Right cardiac atrium (tissue), 5 donors: ENCODE data around the gene BUD13. TPM values are rescaled to one million over a fixed set of nuclear protein-coding genes. Genes with fewer than 3 reads are reported as not detected.
A peak's percentile ranks its signal among the peaks of the same experiment; 100 is the strongest.
"Not testable (repeated sequence)": the region's sequence is repeated elsewhere in the genome, so short reads cannot be mapped to it uniquely, and the experiment has no call there.

Experiments
- ATAC-seq, 2 donors: fragments of 200-7000 bp; cut with Tn5 transposase; one replicate each; pipeline versions ENCODE4 v1.8.0 to v1.9.1; 2020; ENCODE audit warnings: moderate library complexity in 2 of 2, mild to moderate bottlenecking in 1 of 2
- DNase-seq, 3 donors: peaks; one replicate each; pipeline ENCODE4 v3.0.0-alpha.2; 2020
- H3K27ac ChIP-seq: one replicate; pipeline ENCODE4 v1.5.1; 2013; ENCODE audit warnings: mild to moderate bottlenecking, low read length, control low read depth, moderate library complexity
- H3K27me3 ChIP-seq: one replicate; pipeline ENCODE4 v1.6.1; 2013; ENCODE audit not compliant: control insufficient read depth, insufficient read depth
- H3K4me1 ChIP-seq: one replicate; pipeline ENCODE4 v1.6.1; 2013; ENCODE audit warnings: low read length; ENCODE audit not compliant: control insufficient read depth, insufficient read depth
- H3K4me3 ChIP-seq: one replicate; pipeline ENCODE4 v1.5.1; 2013; ENCODE audit warnings: low read length, control low read depth
- H3K9me3 ChIP-seq: one replicate; pipeline ENCODE4 v1.6.1; 2013; ENCODE audit warnings: low read length; ENCODE audit not compliant: control insufficient read depth
- whole genome bisulfite sequencing: extraction: QIAGEN DNeasy Blood & Tissue Kit; methylation state at CpG from one replicate; pipeline ENCODE4 v1.1.7; 2013; 5-methylcytosine and 5-hydroxymethylcytosine counted together
- intact Hi-C, 4 donors: fragments of 100-400 bp; cut with DNase I; formaldehyde crosslinking; loops; one replicate each; pipeline versions ENCODE4 v1.11.0 to v1.14.0; 2022 to 2023
- polyA plus RNA-seq: library from polyadenylated mRNA; stranded (reverse); fragments of 200-250 nt; gene quantifications from one replicate; pipeline ENCODE4 v1.2.3, GENCODE V29; 2013
- total RNA-seq, 4 donors: library from RNA; stranded (reverse); fragmentation: NEBNext Ultra II Directional; extraction: Animal tissue kit (Norgen Biotek cat#: 25700); gene quantifications; one replicate each; pipeline ENCODE4 v1.2.1, GENCODE V29; 2021
- donor health status: healthy with polysubstance abuse.
- donor health status: DM: no; HTN: yes; CAD: no.
- donor health status: DM: no; HTN: no; CAD: no.
- donor health status: DM: no; HTN: yes; CAD: no; lungs with severe emphysema.
- donor health status: DM: yes; HTN: yes; CAD: no.

The BUD13 gene
- total and polyA plus RNA-seq, 5 donors: 5.7 to 9.0 (median 8.0) TPM

DNA sequence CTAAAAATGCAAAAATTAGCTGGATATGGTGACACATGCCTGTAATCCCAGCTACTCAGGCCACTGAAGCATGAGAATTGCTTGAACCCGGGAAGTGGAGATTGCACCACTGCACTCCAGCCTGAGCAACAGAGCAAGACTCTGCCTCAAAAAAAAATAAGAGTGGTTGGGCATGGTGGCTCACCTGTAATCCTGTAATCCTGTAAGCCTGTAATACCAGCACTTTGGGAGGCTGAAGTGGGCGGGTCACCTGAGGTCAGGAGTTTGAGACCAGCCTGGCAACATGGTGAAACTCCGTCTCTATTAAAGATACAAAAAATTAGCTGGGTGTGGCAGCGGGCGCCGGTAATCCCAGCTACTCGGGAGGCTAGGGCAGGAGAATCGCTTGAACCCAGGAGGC is 16.7 kb downstream of the BUD13 start:
- H3K4me1 ChIP-seq, intact Hi-C loops, ATAC-seq, H3K9me3 ChIP-seq, H3K4me3 ChIP-seq, DNase-seq, H3K27me3 ChIP-seq, H3K27ac ChIP-seq: not testable (repeated sequence)
- 92% methylated on average over 8 of the region's 8 CpGs for WGBS

DNA sequence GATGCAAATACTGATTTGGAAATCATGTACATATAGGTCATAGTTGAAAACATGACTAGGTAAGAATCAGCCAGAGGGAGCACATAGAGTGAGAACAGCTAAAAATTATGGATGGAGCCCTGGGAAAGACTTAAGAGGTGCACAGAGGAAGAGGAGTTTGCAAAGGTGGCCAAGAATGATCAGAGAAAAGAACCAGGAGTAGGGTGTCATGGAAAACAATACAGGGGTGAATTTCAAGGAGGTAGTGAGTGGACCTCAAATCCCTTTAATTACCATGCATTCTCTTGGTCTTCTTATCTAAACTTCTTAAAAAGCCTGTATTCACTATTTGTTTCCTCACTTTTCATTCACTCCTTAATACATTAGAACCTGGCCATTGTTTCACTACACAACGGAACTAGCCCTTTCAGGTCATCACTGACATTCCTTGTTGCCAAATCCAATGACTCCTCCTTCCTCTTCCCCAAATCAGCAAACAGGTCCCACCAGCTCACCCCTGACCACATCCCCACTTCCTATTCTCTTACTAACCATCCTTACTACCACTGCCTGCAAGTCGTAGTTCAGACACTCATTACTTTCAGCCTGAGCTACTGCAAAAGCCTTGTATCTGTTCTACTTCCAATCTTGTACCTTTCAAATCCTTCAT is 22.6 kb downstream of the BUD13 start:
- intact Hi-C loops: no loop called here
- Histone ChIP-seq H3K4me3 (no peak overlapping the region), H3K27ac (no peak overlapping the region), H3K27me3 (no peaks in the 10 kb centered on the region), H3K9me3 (no peaks in the 10 kb centered on the region), H3K4me1 (no peaks in the 10 kb centered on the region)
- DNase-seq (no peak), ATAC-seq (no peak)
- 79% methylated on average over 2 of the region's 2 CpGs for WGBS

DNA sequence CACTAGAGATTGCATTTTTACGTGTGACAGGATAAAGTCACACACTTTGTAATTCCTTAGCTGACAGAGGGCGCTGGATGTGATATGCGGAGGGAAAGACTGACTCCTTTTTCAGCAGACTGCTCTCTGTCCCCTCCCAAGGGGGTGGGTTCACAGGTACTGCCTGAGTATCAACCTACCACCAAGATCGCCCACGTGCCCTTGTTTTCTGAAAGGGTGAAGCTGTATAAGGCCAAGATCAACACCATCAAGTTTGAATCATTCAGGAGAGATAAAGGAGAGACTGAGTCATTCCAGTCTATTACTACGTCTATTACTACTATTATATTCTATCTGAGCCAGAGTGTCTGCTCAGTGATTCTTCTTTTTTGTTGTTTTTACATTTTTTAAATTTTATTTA is 30.7 kb downstream of the BUD13 start:
- no peaks in the 10 kb centered on the region for H3K27me3 ChIP-seq
- peak in 1 of 2 donors; percentile 23 for ATAC-seq
- no peak for DNase-seq
- 76% methylated on average over 6 of the region's 6 CpGs for WGBS
- no peak overlapping the region for H3K27ac ChIP-seq
- H3K4me3 ChIP-seq: no peak overlapping the region
- no peaks in the 10 kb centered on the region for H3K9me3 ChIP-seq
- intact Hi-C loops: no loop called here
- peaks cover 2% of the 10 kb centered on the region for H3K4me1 ChIP-seq

DNA sequence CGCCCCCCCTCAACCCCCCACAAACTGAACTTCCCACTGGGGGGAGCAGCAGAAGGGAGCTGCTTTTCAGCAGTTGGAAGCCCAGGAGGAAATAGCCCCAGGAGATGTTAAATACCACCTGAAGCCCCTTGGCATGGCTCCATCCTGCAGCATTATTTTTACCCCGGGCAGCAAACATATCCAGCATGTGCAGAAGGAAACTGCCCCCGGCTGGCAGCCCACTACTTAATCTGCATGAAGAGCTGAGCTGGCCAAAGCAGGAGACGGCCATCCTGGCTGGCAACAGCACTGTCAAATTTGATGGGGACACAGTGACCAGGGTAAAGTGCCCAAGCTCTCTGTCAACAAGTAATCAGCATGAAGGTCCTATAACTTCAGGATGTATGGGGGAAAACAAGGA is 32.0 kb downstream of the BUD13 start:
- Histone ChIP-seq H3K9me3 (no peaks in the 10 kb centered on the region), H3K4me3 (no peak overlapping the region), H3K27ac (no peak overlapping the region), H3K27me3 (no peaks in the 10 kb centered on the region), H3K4me1 (peaks cover 2% of the 10 kb centered on the region)
- ATAC-seq: no peak
- no peak for DNase-seq
- intact Hi-C loops: no loop called here
- WGBS: 63% methylated on average over 4 of the region's 4 CpGs

DNA sequence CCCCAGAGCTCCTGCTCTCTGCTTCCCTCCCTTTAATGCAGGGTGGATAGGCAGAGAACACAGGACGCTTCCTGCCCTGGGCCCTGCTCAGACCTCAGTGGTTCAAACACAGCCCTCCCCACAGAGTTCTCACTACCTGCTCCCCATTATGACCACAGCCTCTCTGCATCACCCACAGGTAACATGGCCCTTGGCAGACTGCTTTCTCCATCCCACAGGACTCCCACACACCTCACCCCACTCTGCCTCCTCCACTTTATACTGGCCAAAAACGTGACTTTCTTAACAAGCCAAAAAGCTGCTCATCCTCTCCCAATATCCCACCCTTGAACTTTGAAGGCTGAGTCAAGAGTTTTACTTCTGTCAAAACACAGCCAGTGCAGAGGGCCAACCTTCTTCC is 33.8 kb downstream of the BUD13 start:
- Histone ChIP-seq H3K9me3 (no peaks in the 10 kb centered on the region), H3K27ac (no peak overlapping the region), H3K4me3 (no peak overlapping the region), H3K4me1 (peaks cover 2% of the 10 kb centered on the region), H3K27me3 (no peaks in the 10 kb centered on the region)
- intact Hi-C loops: no loop called here
- 77% methylated on average over 2 of the region's 2 CpGs for WGBS
- no peak for ATAC-seq
- no peak for DNase-seq

DNA sequence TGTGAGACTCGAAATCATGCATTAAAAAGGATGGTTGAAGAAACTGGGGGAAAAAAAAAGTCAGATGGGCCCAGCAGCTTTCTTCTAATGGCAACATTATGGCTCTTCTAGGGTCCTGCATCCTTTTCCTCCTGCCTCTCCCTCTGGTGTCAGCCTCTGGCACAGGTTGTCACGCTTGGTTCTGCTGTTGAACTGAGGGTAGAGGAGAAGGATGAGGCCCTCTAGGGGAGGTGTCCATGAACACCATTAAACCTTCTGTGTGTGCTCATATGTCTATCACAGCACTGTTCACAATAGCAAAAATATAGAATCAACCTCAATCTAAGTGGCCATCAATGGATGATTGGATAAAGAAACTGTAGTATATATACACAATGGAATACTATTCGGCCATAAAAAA is 36.0 kb downstream of the BUD13 start:
- no peaks in the 10 kb centered on the region for H3K4me1 ChIP-seq
- DNase-seq: no peak
- no peak overlapping the region for H3K27ac ChIP-seq
- no peak overlapping the region for H3K4me3 ChIP-seq
- H3K27me3 ChIP-seq: no peaks in the 10 kb centered on the region
- no peaks in the 10 kb centered on the region for H3K9me3 ChIP-seq
- ATAC-seq: no peak
- intact Hi-C loops: no loop called here
- WGBS: 90% methylated on average over 3 of the region's 3 CpGs

DNA sequence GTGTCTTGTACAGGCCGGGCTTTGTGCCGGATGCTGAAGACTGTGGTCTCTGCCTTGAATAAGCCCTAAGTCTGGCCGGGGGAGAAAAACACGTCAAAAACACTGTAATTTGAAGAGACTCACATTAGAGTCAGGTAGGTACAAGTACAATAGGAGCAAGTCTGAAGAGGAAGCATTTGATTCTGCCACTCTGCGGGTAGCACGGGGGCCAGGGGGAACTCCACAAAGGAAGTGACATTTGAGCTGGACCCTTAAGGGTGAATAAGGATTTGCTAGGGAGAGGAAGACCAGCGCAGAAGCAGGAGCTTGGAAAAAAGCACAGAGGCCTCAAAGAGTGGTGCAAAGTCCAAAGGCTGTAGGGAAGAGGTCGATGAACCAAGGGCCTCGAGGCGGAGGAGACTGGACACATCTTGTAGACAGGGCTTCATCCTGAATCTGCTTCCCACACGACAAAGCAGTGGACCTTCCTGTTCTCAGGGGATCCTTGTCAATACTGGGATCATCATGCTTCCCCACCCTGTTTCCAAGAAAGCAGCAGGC is 38.7 kb downstream of the BUD13 start:
- Histone ChIP-seq H3K9me3 (no peaks in the 10 kb centered on the region), H3K4me1 (no peaks in the 10 kb centered on the region), H3K4me3 (no peak overlapping the region), H3K27ac (no peak overlapping the region), H3K27me3 (no peaks in the 10 kb centered on the region)
- ATAC-seq (no peak), DNase-seq (no peak)
- WGBS: 79% methylated on average over 11 of the region's 11 CpGs
- intact Hi-C loops: no loop called here

DNA sequence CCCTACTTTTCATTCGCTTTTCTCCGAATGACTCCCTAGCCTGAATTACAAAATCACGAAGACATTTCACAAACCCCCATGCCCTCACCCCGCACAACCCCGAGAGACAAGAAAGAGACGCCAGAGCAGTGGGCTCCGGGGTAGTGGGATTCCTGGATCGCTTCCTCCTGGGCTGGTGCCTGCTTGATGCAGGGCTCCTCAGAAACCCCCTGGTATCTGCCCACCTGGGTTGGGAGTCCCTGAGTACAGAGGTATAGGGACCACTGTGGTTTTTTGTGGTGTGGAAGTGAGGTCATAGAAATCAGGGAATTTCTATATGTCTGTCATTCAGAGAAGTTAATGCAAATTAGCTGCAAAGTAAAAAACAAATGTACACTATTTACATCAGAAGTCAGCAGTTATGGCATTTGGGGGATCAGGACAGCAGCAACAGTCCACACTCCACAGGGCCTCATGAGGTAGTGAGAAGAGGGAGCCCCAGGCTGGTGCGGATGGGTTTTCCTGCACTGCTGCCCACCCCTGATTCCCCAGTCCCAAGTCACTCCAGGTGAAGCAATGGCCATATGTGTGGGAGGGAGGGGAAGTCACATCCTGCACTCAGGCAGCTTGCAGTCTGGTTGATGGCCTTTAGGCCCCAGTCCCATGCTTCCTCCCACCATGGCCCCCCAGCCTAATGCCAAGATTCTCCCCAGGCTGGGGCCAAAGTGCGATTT is 39.6 kb downstream of the BUD13 start:
- intact Hi-C loops: no loop called here
- ATAC-seq: no peak
- no peaks in the 10 kb centered on the region for H3K27me3 ChIP-seq
- no peaks in the 10 kb centered on the region for H3K9me3 ChIP-seq
- no peak overlapping the region for H3K27ac ChIP-seq
- 67% methylated on average over 10 of the region's 10 CpGs for WGBS
- no peak overlapping the region for H3K4me3 ChIP-seq
- H3K4me1 ChIP-seq: no peaks in the 10 kb centered on the region
- DNase-seq: no peak

DNA sequence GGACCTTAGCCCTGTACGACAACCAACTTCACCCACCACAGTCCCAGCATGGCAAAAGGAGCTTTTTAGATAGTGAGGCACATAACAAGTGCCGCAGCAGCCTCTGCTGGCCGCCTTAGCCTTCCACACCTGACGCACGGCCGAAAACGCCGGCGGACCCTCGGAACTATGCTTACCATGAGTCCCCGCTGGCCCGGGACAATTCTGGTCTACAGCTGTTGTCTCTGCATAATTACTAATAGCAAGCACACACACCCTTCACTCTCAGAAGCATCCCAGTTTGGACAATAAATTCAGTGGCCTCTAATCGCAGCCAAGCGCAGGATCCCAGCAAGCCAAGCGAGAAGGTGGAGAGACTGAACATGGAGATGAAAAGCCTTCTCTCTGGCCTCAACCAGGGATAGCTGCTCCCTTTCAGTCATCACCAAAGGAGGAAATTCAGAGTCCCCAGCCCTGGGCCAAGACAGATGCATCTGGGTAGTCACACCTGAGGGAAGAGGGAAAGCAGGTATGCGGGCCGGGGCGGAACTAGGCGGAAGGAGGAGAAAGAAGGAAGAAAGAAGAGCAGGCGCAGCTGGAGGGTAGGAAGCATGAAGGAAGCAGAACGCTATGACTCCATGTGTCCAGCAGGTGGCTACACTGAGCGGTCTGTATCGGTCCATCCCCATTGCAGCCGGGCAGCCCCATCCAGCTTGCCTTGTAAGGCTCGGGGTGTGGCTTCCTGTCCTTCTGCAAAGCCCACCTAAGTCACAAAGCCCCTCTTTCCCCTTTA is 40.3 kb downstream of the BUD13 start:
- 29% methylated on average over 25 of the region's 25 CpGs for WGBS
- no peak overlapping the region for H3K27ac ChIP-seq
- H3K27me3 ChIP-seq: no peaks in the 10 kb centered on the region
- no peak overlapping the region for H3K4me3 ChIP-seq
- DNase-seq (peak; percentile 57 to 82 (median 72)), ATAC-seq (peak; percentile 70 to 76)
- H3K4me1 ChIP-seq: no peaks in the 10 kb centered on the region
- intact Hi-C loops: no loop called here
- no peaks in the 10 kb centered on the region for H3K9me3 ChIP-seq

DNA sequence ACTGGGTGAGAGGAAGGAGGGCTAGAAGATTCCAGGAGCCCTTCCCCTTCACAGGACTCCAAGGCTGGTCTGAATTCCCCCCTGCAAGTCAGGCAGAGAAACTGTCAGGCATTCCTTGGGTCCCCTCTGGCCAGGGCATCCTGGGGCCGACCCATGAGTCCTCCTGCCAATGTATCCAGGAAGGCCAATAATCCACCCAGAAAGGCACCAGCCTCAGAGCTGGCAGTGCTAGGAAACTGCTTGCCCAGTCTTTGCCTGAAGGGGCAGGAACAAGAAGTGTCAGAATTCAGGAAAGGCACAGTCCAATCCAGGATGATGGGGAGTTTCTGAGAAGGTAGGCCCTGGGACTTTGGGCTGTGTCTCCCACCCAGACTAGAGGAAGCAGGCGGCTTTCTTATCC is 41.0 kb downstream of the BUD13 start:
- no peaks in the 10 kb centered on the region for H3K4me1 ChIP-seq
- intact Hi-C loops: no loop called here
- 77% methylated on average over 2 of the region's 2 CpGs for WGBS
- ATAC-seq (peak in 1 of 2 donors; percentile 3), DNase-seq (no peak)
- H3K9me3 ChIP-seq: no peaks in the 10 kb centered on the region
- H3K4me3 ChIP-seq: no peak overlapping the region
- no peak overlapping the region for H3K27ac ChIP-seq
- no peaks in the 10 kb centered on the region for H3K27me3 ChIP-seq
